Fibroblast of lung (primary cell): Measurements from ENCODE around the gene SETBP1. TPM values are rescaled to one million over a fixed set of nuclear protein-coding genes. Genes with fewer than 3 reads are reported as not detected.

Experiments
- DNase-seq, 2 donors: peaks; one replicate each; pipeline versions ENCODE4 v3.0.0 to v3.0.0-alpha.2; 2010; ENCODE audit warnings: low read depth in 2 of 2
- H2AFZ ChIP-seq: 2 replicates; pipeline ENCODE4 v1.5.1; 2012; ENCODE audit warnings: low read length, control low read depth, inconsistent platforms
- H3K27ac ChIP-seq: 2 replicates; pipeline ENCODE4 v1.5.1; 2011; ENCODE audit warnings: low read length, control low read depth; ENCODE audit not compliant: insufficient read depth
- H3K27me3 ChIP-seq: 2 replicates; pipeline ENCODE4 v1.5.1; 2011; ENCODE audit warnings: mild to moderate bottlenecking, low read length; ENCODE audit not compliant: control insufficient read depth, insufficient read depth
- H3K36me3 ChIP-seq: 2 replicates; pipeline ENCODE4 v1.5.1; 2011; ENCODE audit warnings: low read length; ENCODE audit not compliant: control insufficient read depth, insufficient read depth
- H3K4me1 ChIP-seq: 2 replicates; pipeline ENCODE4 v1.5.1; 2011; ENCODE audit warnings: low read length; ENCODE audit not compliant: control insufficient read depth, insufficient read depth; ENCODE audit errors: extremely low read depth
- H3K4me2 ChIP-seq: 2 replicates; pipeline ENCODE4 v1.5.1; 2011; ENCODE audit warnings: low read length, control low read depth; ENCODE audit not compliant: insufficient read depth; ENCODE audit errors: extremely low read depth
- H3K4me3 ChIP-seq, 4 experiments: fragments of 200-600 bp in 1 of 4; sonication (generic) in 1 of 4; replicated peaks in 1 of 4; 2 replicates each; pipeline ENCODE4 v1.5.1; 2011 to 2016; ENCODE audit warnings: low read length in 4 of 4, low read depth in 3 of 4, mild to moderate bottlenecking in 3 of 4, control low read depth in 2 of 4, inconsistent platforms in 1 of 4, mixed read lengths in 1 of 4; ENCODE audit not compliant: insufficient read depth in 1 of 4; ENCODE audit errors: control extremely low read depth in 1 of 4
- H3K79me2 ChIP-seq: 2 replicates; pipeline ENCODE4 v1.5.1; 2012; ENCODE audit warnings: mild to moderate bottlenecking, low read length, inconsistent platforms; ENCODE audit not compliant: control insufficient read depth, insufficient read depth
- H3K9ac ChIP-seq: 2 replicates; pipeline ENCODE4 v1.5.1; 2011; ENCODE audit warnings: mild to moderate bottlenecking, low read length, control low read depth; ENCODE audit not compliant: insufficient read depth
- H3K9me3 ChIP-seq: 2 replicates; pipeline ENCODE4 v1.5.1; 2012; ENCODE audit warnings: low read depth, low read length; ENCODE audit not compliant: control insufficient read depth, insufficient read depth
- H4K20me1 ChIP-seq: 2 replicates; pipeline ENCODE4 v1.5.1; 2011; ENCODE audit warnings: low read length; ENCODE audit not compliant: control insufficient read depth, insufficient read depth; ENCODE audit errors: extremely low read depth
- CTCF ChIP-seq, 2 donors: IDR thresholded peaks in 1 of 2; conservative IDR thresholded peaks in 1 of 2; 1 replicate in 1 of 2; 2 replicates in 1 of 2; pipeline ENCODE4 v1.5.1; 2011 to 2012; ENCODE audit warnings: low read length in 2 of 2, control low read depth in 1 of 2, inconsistent platforms in 1 of 2, low read depth in 1 of 2, mild to moderate bottlenecking in 1 of 2
- EZH2 ChIP-seq: IDR thresholded peaks from 2 replicates; pipeline ENCODE4 v1.5.1; 2012; ENCODE audit warnings: low read length, control low read depth, mild to moderate bottlenecking; ENCODE audit errors: missing control alignments
- polyA plus RNA-seq, 2 donors: library from polyadenylated mRNA; depleted of rRNA in 1 of 2; stranded (reverse) in 1 of 2; unstranded in 1 of 2; fragments of >200 nt; gene quantifications; 2 replicates each; pipeline ENCODE4 v1.2.1, GENCODE V29; 2011 to 2012; ENCODE audit warnings: missing spikeins in 1 of 2
- total RNA-seq: library from RNA; depleted of rRNA; stranded (reverse); fragments of >200 nt; gene quantifications from 2 replicates; pipeline ENCODE4 v1.2.1, GENCODE V29; 2014

The SETBP1 gene
- total and polyA plus RNA-seq, 2 donors (not counting 1 experiment from before 2014, with no cell fraction given) = 4.5 to 5.4 TPM

- H3K79me2 ChIP-seq = no peaks in the 10 kb centered on the region
- H3K9ac ChIP-seq = no peak overlapping the region
- no peak overlapping the region for H2AFZ ChIP-seq
- no peak overlapping the region for H3K4me3 ChIP-seq
- TF ChIP-seq CTCF (conservative IDR thresholded peaks at IDR 0.05 in 1 of 2, IDR thresholded peaks at IDR 0.05 in 1 of 2; ENCODE audit: low read depth in 1 of 2, low read length in 2 of 2) = no peak
- TF ChIP-seq EZH2 = no peak
- H3K4me1 ChIP-seq = no peaks in the 10 kb centered on the region
- H3K4me2 ChIP-seq = no peak overlapping the region
- H3K27ac ChIP-seq = no peak overlapping the region
- no peak for DNase-seq
- H3K27me3 ChIP-seq = no peaks in the 10 kb centered on the region
- H3K36me3 ChIP-seq = no peaks in the 10 kb centered on the region
- H3K9me3 ChIP-seq = no peaks in the 10 kb centered on the region
- no peaks in the 10 kb centered on the region for H4K20me1 ChIP-seq
Measured at GRCh38 chr18:44811572-44812125, 131.0 kb downstream of the SETBP1 start.

GRCh38 chr18:44812426-44812825 is 131.7 kb downstream of the SETBP1 start:
- Histone ChIP-seq H3K27me3 (no peaks in the 10 kb centered on the region), H2AFZ (no peak overlapping the region), H4K20me1 (no peaks in the 10 kb centered on the region), H3K4me1 (no peaks in the 10 kb centered on the region), H3K4me2 (no peak overlapping the region), H3K79me2 (no peaks in the 10 kb centered on the region), H3K9me3 (no peaks in the 10 kb centered on the region), H3K36me3 (no peaks in the 10 kb centered on the region), H3K4me3 (no peak overlapping the region), H3K27ac (no peak overlapping the region), H3K9ac (no peak overlapping the region)
- DNase-seq = no peak
- TF ChIP-seq EZH2 (no peak), CTCF (conservative IDR thresholded peaks at IDR 0.05 in 1 of 2, IDR thresholded peaks at IDR 0.05 in 1 of 2; ENCODE audit: low read depth in 1 of 2, low read length in 2 of 2) (no peak)

- Histone ChIP-seq H3K4me2 (no peak overlapping the region), H4K20me1 (no peaks in the 10 kb centered on the region), H3K36me3 (no peaks in the 10 kb centered on the region), H3K4me1 (no peaks in the 10 kb centered on the region), H2AFZ (no peak overlapping the region), H3K9ac (no peak overlapping the region), H3K4me3 (no peak overlapping the region), H3K79me2 (no peaks in the 10 kb centered on the region), H3K27me3 (no peaks in the 10 kb centered on the region), H3K9me3 (no peaks in the 10 kb centered on the region), H3K27ac (no peak overlapping the region)
- DNase-seq = no peak
- TF ChIP-seq CTCF (conservative IDR thresholded peaks at IDR 0.05 in 1 of 2, IDR thresholded peaks at IDR 0.05 in 1 of 2; ENCODE audit: low read depth in 1 of 2, low read length in 2 of 2) = no peak
- TF ChIP-seq EZH2 = no peak
Measured at GRCh38 chr18:44813586-44813985, 132.9 kb downstream of the SETBP1 start.
